OCI-LY1 (cell line): ENCODE measurements around the gene ZNF232.
"Not testable (repeated sequence)": the region's sequence is repeated elsewhere in the genome, so short reads cannot be mapped to it uniquely, and the experiment has no call there.

Experiments
- CTCF ChIP-seq: fragments of 200-600 bp; sonication (generic), shearing (Covaris generic); IDR thresholded peaks from 2 replicates; pipeline ENCODE4 v1.5.1; 2017; ENCODE audit warnings: mild to moderate bottlenecking, antibody characterized with exemption, low read length, moderate library complexity, mixed read lengths
- EZH2 ChIP-seq: fragments of 200-600 bp; sonication (generic), shearing (Covaris generic); IDR thresholded peaks from 2 replicates; pipeline ENCODE4 v1.8.0; 2017; ENCODE audit warnings: borderline replicate concordance, mixed run types, mild to moderate bottlenecking, antibody characterized with exemption, low read length, moderate library complexity, mixed read lengths

GRCh38 chr17:5133961-5134360, 22.3 kb upstream of the ZNF232 start:
- not testable (repeated sequence) for TF ChIP-seq CTCF, EZH2
